GM19351 (cell line): Measurements from ENCODE around the gene ADIPOR1.
"Not testable (repeated sequence)": the region's sequence is repeated elsewhere in the genome, so short reads cannot be mapped to it uniquely, and the experiment has no call there.

ENCODE experiments used
- ATAC-seq: cut with Tn5 transposase; IDR thresholded peaks from one replicate; pipeline ENCODE4 v1.9.1; 2021; ENCODE audit warnings: mild to moderate bottlenecking, moderate library complexity; ENCODE audit not compliant: unreplicated experiment

The ADIPOR1 gene

GRCh38 chr1:202941372-202941771 is 16.7 kb downstream of the ADIPOR1 start:
- ATAC-seq: no peak

GRCh38 chr1:202940561-202940960 is 17.6 kb downstream of the ADIPOR1 start:
- ATAC-seq: no peak

- no peak for ATAC-seq
Measured at GRCh38 chr1:202938287-202938925, 19.7 kb downstream of the ADIPOR1 start.

GRCh38 chr1:202936409-202936808 is 21.7 kb downstream of the ADIPOR1 start:
- ATAC-seq: not testable (repeated sequence)

- ATAC-seq: no peak
Measured at GRCh38 chr1:202935844-202936243, 22.3 kb downstream of the ADIPOR1 start.

GRCh38 chr1:202934755-202935154 is 23.4 kb downstream of the ADIPOR1 start:
- no peak for ATAC-seq

GRCh38 chr1:202932476-202932875 is 25.6 kb downstream of the ADIPOR1 start:
- ATAC-seq: no peak

GRCh38 chr1:202926581-202927491 is 31.3 kb downstream of the ADIPOR1 start, which contains the start of gene KLHL12:
TSS of gene KLHL12 (minus strand) at chr1:202927234. CDS start at chr1:202925162, 2,072 bp downstream.
- ATAC-seq: peak; percentile 92

GRCh38 chr1:202923533-202923932 is 34.6 kb downstream of the ADIPOR1 start:
- no peak for ATAC-seq

- no peak for ATAC-seq
Measured at GRCh38 chr1:202919615-202920014, 38.5 kb downstream of the ADIPOR1 start.

- no peak for ATAC-seq
Measured at GRCh38 chr1:202915146-202915545, 43.0 kb downstream of the ADIPOR1 start.

GRCh38 chr1:202912476-202912875 is 45.6 kb downstream of the ADIPOR1 start:
- ATAC-seq: not testable (repeated sequence)

- no peak for ATAC-seq
Measured at GRCh38 chr1:202909494-202909893, 48.6 kb downstream of the ADIPOR1 start.

- ATAC-seq: no peak
Measured at GRCh38 chr1:202908998-202909397, 49.1 kb downstream of the ADIPOR1 start.

GRCh38 chr1:202905331-202905730 is 52.8 kb downstream of the ADIPOR1 start:
- ATAC-seq: no peak

- not testable (repeated sequence) for ATAC-seq
Measured at GRCh38 chr1:202903808-202904207, 54.3 kb downstream of the ADIPOR1 start.

- ATAC-seq: no peak
Measured at GRCh38 chr1:202901555-202901954, 56.6 kb downstream of the ADIPOR1 start.

GRCh38 chr1:202892501-202892900 is 65.6 kb downstream of the ADIPOR1 start:
- ATAC-seq: no peak
